MM.1S (cell line): ENCODE data around the gene FILIP1.
A peak's percentile ranks its signal among the peaks of the same experiment; 100 is the strongest.

Source experiments
- DNase-seq: peaks from one replicate; pipeline ENCODE4 v3.0.0-alpha.2; 2015
- H2AFZ ChIP-seq: fragments of 300-600 bp; sonication (generic); 2 replicates; pipeline ENCODE4 v1.6.0; 2016; ENCODE audit warnings: antibody characterized with exemption, low read length
- H3F3A ChIP-seq: fragments of 300-600 bp; sonication (generic); 2 replicates; pipeline ENCODE4 v1.6.1; 2016; ENCODE audit warnings: mild to moderate bottlenecking, antibody characterized with exemption, low read length, moderate library complexity, mixed read lengths; ENCODE audit not compliant: insufficient read depth
- H3K27ac ChIP-seq: fragments of 300-600 bp; sonication (generic); 2 replicates; pipeline ENCODE4 v1.5.1; 2016; ENCODE audit warnings: mild to moderate bottlenecking, low read length
- H3K27me3 ChIP-seq: fragments of 300-600 bp; sonication (generic); replicated peaks from 2 replicates; pipeline ENCODE4 v1.6.0; 2016; ENCODE audit warnings: low read length; ENCODE audit not compliant: insufficient read depth
- H3K36me3 ChIP-seq: fragments of 300-600 bp; sonication (generic); replicated peaks from 2 replicates; pipeline ENCODE4 v1.6.1; 2016; ENCODE audit warnings: mild to moderate bottlenecking, low read length, mixed read lengths; ENCODE audit not compliant: insufficient read depth
- H3K4me1 ChIP-seq: fragments of 300-600 bp; sonication (generic); 2 replicates; pipeline ENCODE4 v1.6.1; 2016; ENCODE audit warnings: low read length, mixed read lengths
- H3K4me2 ChIP-seq: fragments of 300-600 bp; sonication (generic); 2 replicates; pipeline ENCODE4 v1.6.0; 2016; ENCODE audit warnings: low read depth, low read length
- H3K4me3 ChIP-seq: fragments of 300-600 bp; sonication (generic); 2 replicates; pipeline ENCODE4 v1.5.1; 2016; ENCODE audit warnings: low read length, mixed read lengths
- H3K79me2 ChIP-seq: fragments of 300-600 bp; sonication (generic); 2 replicates; pipeline ENCODE4 v1.6.1; 2016; ENCODE audit warnings: mixed run types, low read length, mixed read lengths
- H3K9ac ChIP-seq: fragments of 300-600 bp; sonication (generic); 2 replicates; pipeline ENCODE4 v1.6.1; 2016; ENCODE audit warnings: low read length, mixed read lengths
- H3K9me2 ChIP-seq: fragments of 300-600 bp; sonication (generic); replicated peaks from 2 replicates; pipeline ENCODE4 v1.6.1; 2016; ENCODE audit warnings: mild to moderate bottlenecking, low read length, mixed read lengths; ENCODE audit not compliant: insufficient read depth
- H3K9me3 ChIP-seq: fragments of 300-600 bp; sonication (generic); replicated peaks from 2 replicates; pipeline ENCODE4 v1.6.1; 2016; ENCODE audit warnings: mild to moderate bottlenecking, low read length, mixed read lengths; ENCODE audit not compliant: insufficient read depth
- H4K20me1 ChIP-seq: fragments of 300-600 bp; sonication (generic); 2 replicates; pipeline ENCODE4 v1.6.1; 2016; ENCODE audit warnings: mild to moderate bottlenecking, low read length, moderate library complexity, mixed read lengths; ENCODE audit not compliant: insufficient read depth
- CTCF ChIP-seq: fragments of 300-600 bp; sonication (generic); IDR thresholded peaks from 2 replicates; pipeline ENCODE4 v1.5.1; 2016; ENCODE audit warnings: antibody characterized with exemption, low read length, mixed read lengths
- EZH2 ChIP-seq: fragments of 300-600 bp; sonication (generic); optimal IDR thresholded peaks from 2 replicates; pipeline ENCODE3; 2017; ENCODE audit warnings: low read depth, mild to moderate bottlenecking, antibody characterized with exemption, low read length, mixed read lengths
- EZH2phosphoT487 ChIP-seq: fragments of 300-600 bp; sonication (generic); IDR thresholded peaks from 2 replicates; pipeline ENCODE4 v1.6.1; 2018; ENCODE audit warnings: antibody characterized with exemption, low read length

FILIP1 gene

GRCh38 chr6:75244063-75244584, 249.5 kb downstream of the FILIP1 start:
- DNase-seq, result peak; percentile 12
- Histone ChIP-seq H3F3A (peaks cover 9% of the 10 kb centered on the region), H3K4me1 (peaks cover 4% of the 10 kb centered on the region; the same call in 1 of the 2 replicates), H3K27ac (peak overlapping the region; percentile 93; the same call in 1 of the 2 replicates), H3K4me2 (peak overlapping the region; percentile 97), H3K27me3 (no peaks in the 10 kb centered on the region), H3K9me2 (no peaks in the 10 kb centered on the region), H3K79me2 (peaks cover 43% of the 10 kb centered on the region), H4K20me1 (no peaks in the 10 kb centered on the region), H3K4me3 (peak overlapping the region; percentile 93), H3K9ac (peak overlapping the region; percentile 92), H3K9me3 (no peaks in the 10 kb centered on the region), H3K36me3 (no peaks in the 10 kb centered on the region; the same call in none of the 2 replicates), H2AFZ (peak overlapping the region; percentile 93)
- TF ChIP-seq CTCF (no peak), EZH2phosphoT487 (no peak), EZH2 (no peak)

- Histone ChIP-seq H4K20me1 (no peaks in the 10 kb centered on the region), H3K4me1 (peaks cover 4% of the 10 kb centered on the region; the same call in 1 of the 2 replicates), H3F3A (peaks cover 9% of the 10 kb centered on the region), H3K27me3 (no peaks in the 10 kb centered on the region), H3K79me2 (peaks cover 43% of the 10 kb centered on the region), H3K4me3 (peak within 1 kb of the TSS; percentile 93), H3K9me3 (no peaks in the 10 kb centered on the region), H3K9me2 (no peaks in the 10 kb centered on the region), H2AFZ (peak within 1 kb of the TSS; percentile 93), H3K27ac (peak within 1 kb of the TSS; percentile 93), H3K36me3 (no peaks in the 10 kb centered on the region; the same call in none of the 2 replicates), H3K4me2 (peak within 1 kb of the TSS; percentile 97), H3K9ac (peak within 1 kb of the TSS; percentile 92)
- TF ChIP-seq EZH2phosphoT487 (no peak), EZH2 (no peak), CTCF (no peak)
- peak; percentile 97 for DNase-seq
Measured at GRCh38 chr6:75243333-75244062, 250.1 kb downstream of the FILIP1 start, which contains the start of gene COX7A2. Gene COX7A2 (minus strand): TSS chr6:75243801. CDS start chr6:75243734, 67 bp downstream.
